SU-DHL-6 (cell line): Measurements from ENCODE around the gene LRRC73.

Source experiments
- EZH2phosphoT487 ChIP-seq: fragments of 200-600 bp; sonication (generic), shearing (Covaris generic); conservative IDR thresholded peaks from 2 replicates; pipeline ENCODE4 v1.6.1; 2018; ENCODE audit warnings: mild to moderate bottlenecking, antibody characterized with exemption, low read length, moderate library complexity, mixed read lengths
- TF ChIP-seq, protein P1 (sequence below): fragments of 200-600 bp; sonication (generic); IDR thresholded peaks from one replicate; pipeline ENCODE4 v1.5.1; 2017; ENCODE audit warnings: antibody characterized with exemption, mild to moderate bottlenecking, low read length, moderate library complexity; ENCODE audit not compliant: insufficient read depth, poor library complexity, severe bottlenecking

GRCh38 chr6:43469947-43470346, 40.2 kb downstream of the LRRC73 start:
- TF ChIP-seq, protein P1, sequence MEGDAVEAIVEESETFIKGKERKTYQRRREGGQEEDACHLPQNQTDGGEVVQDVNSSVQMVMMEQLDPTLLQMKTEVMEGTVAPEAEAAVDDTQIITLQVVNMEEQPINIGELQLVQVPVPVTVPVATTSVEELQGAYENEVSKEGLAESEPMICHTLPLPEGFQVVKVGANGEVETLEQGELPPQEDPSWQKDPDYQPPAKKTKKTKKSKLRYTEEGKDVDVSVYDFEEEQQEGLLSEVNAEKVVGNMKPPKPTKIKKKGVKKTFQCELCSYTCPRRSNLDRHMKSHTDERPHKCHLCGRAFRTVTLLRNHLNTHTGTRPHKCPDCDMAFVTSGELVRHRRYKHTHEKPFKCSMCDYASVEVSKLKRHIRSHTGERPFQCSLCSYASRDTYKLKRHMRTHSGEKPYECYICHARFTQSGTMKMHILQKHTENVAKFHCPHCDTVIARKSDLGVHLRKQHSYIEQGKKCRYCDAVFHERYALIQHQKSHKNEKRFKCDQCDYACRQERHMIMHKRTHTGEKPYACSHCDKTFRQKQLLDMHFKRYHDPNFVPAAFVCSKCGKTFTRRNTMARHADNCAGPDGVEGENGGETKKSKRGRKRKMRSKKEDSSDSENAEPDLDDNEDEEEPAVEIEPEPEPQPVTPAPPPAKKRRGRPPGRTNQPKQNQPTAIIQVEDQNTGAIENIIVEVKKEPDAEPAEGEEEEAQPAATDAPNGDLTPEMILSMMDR, result no peak
- TF ChIP-seq EZH2phosphoT487, result no peak
